Neuronal stem cell (in vitro differentiated cells): ENCODE results near the gene PGPEP1.

Experiments used
- DNase-seq: peaks from one replicate; pipeline ENCODE4 v3.0.0-alpha.2; 2013; ENCODE audit warnings: low spot score
- H2AFZ ChIP-seq: one replicate; pipeline ENCODE4 v1.6.1; 2013; ENCODE audit warnings: mild to moderate bottlenecking, low read length, inconsistent platforms
- H2AK5ac ChIP-seq: 2 replicates; pipeline ENCODE4 v1.6.1; 2013; ENCODE audit warnings: low read depth, mild to moderate bottlenecking, inconsistent platforms, low read length, moderate library complexity, mixed read lengths
- H2BK120ac ChIP-seq: 2 replicates; pipeline ENCODE4 v1.6.1; 2013; ENCODE audit warnings: low read depth, mild to moderate bottlenecking, inconsistent platforms, low read length, moderate library complexity, mixed read lengths
- H2BK12ac ChIP-seq: one replicate; pipeline ENCODE4 v1.6.1; 2013; ENCODE audit warnings: low read length, inconsistent platforms
- H2BK15ac ChIP-seq: 2 replicates; pipeline ENCODE4 v1.6.1; 2013; ENCODE audit warnings: mild to moderate bottlenecking, low read length, inconsistent platforms, mixed read lengths
- H2BK5ac ChIP-seq: one replicate; pipeline ENCODE4 v1.6.1; 2013; ENCODE audit warnings: inconsistent platforms, mild to moderate bottlenecking, low read length, moderate library complexity
- H3K14ac ChIP-seq: one replicate; pipeline ENCODE4 v1.6.1; 2013; ENCODE audit warnings: low read length, inconsistent platforms
- H3K18ac ChIP-seq: 2 replicates; pipeline ENCODE4 v1.6.1; 2013; ENCODE audit warnings: low read length, inconsistent platforms
- H3K23ac ChIP-seq: 2 replicates; pipeline ENCODE4 v1.6.1; 2013; ENCODE audit warnings: low read depth, mild to moderate bottlenecking, mixed read lengths, low read length, inconsistent platforms; ENCODE audit not compliant: poor library complexity
- H3K27ac ChIP-seq: replicated peaks from 3 replicates; pipeline ENCODE4 v1.5.1; 2013; ENCODE audit warnings: low read length, inconsistent platforms
- H3K27me3 ChIP-seq, 3 experiments: 2 replicates each; pipeline ENCODE4 v1.6.1; 2013; ENCODE audit warnings: low read length in 3 of 3, mild to moderate bottlenecking in 2 of 3, inconsistent platforms in 1 of 3, low read depth in 1 of 3, mixed read lengths in 1 of 3, moderate library complexity in 1 of 3; ENCODE audit not compliant: control insufficient read depth in 3 of 3, insufficient read depth in 3 of 3
- H3K36me3 ChIP-seq, 2 donors: replicated peaks in 1 of 2; 2 replicates each; pipeline ENCODE4 v1.6.1; 2013; ENCODE audit warnings: low read length in 2 of 2; ENCODE audit not compliant: control insufficient read depth in 2 of 2, insufficient read depth in 2 of 2
- H3K4ac ChIP-seq: 2 replicates; pipeline ENCODE4 v1.6.1; 2013; ENCODE audit warnings: inconsistent platforms, mild to moderate bottlenecking, low read length, moderate library complexity
- H3K4me1 ChIP-seq, 2 donors: 1 replicate in 1 of 2; 2 replicates in 1 of 2; pipeline ENCODE4 v1.6.1; 2013; ENCODE audit warnings: low read length in 2 of 2, low read depth in 1 of 2; ENCODE audit not compliant: control insufficient read depth in 2 of 2, insufficient read depth in 1 of 2
- H3K4me2 ChIP-seq: one replicate; pipeline ENCODE4 v1.6.1; 2013; ENCODE audit warnings: mild to moderate bottlenecking, low read length, inconsistent platforms; ENCODE audit not compliant: insufficient read depth, poor library complexity, severe bottlenecking
- H3K4me3 ChIP-seq, 2 donors: 2 replicates each; pipeline ENCODE4 v1.5.1; 2013; ENCODE audit warnings: low read length in 2 of 2, mild to moderate bottlenecking in 2 of 2, inconsistent platforms in 1 of 2, moderate library complexity in 1 of 2
- H3K79me1 ChIP-seq: one replicate; pipeline ENCODE4 v1.6.1; 2013; ENCODE audit warnings: low read depth, mild to moderate bottlenecking, inconsistent platforms, low read length, moderate library complexity
- H3K9ac ChIP-seq: one replicate; pipeline ENCODE4 v1.6.1; 2013; ENCODE audit warnings: mild to moderate bottlenecking, low read depth, low read length, inconsistent platforms; ENCODE audit not compliant: poor library complexity
- H3K9me3 ChIP-seq, 2 donors: replicated peaks in 1 of 2; 2 replicates each; pipeline versions ENCODE3 to v1.6.1; 2013; ENCODE audit warnings: low read length in 2 of 2, mild to moderate bottlenecking in 2 of 2, inconsistent platforms in 1 of 2, low read depth in 1 of 2, mixed read lengths in 1 of 2, moderate library complexity in 1 of 2; ENCODE audit not compliant: control insufficient read depth in 2 of 2, insufficient read depth in 1 of 2
- H4K8ac ChIP-seq: one replicate; pipeline ENCODE4 v1.6.1; 2013; ENCODE audit warnings: low read depth, mild to moderate bottlenecking, inconsistent platforms, low read length, moderate library complexity
- H4K91ac ChIP-seq: one replicate; pipeline ENCODE4 v1.6.1; 2013; ENCODE audit warnings: low read length, low read depth, mild to moderate bottlenecking, inconsistent platforms; ENCODE audit not compliant: poor library complexity
- WGBS, 2 donors: extraction: QIAGEN DNeasy Blood & Tissue Kit; methylation state at CpG; one replicate each; pipeline ENCODE4 v1.1.7; 2013; ENCODE audit warnings: missing lambda C conversion rate in 2 of 2, mixed read lengths in 1 of 2; ENCODE audit not compliant: insufficient read length in 2 of 2, insufficient replicate concordance in 1 of 2; ENCODE audit errors: extremely low coverage in 2 of 2; 5-methylcytosine and 5-hydroxymethylcytosine counted together

The PGPEP1 gene

GRCh38 chr19:18292462-18292809 is 48.0 kb upstream of the PGPEP1 start:
- Histone ChIP-seq H3K9me3 (no peaks in the 10 kb centered on the region), H3K4me2 (peak overlapping the region; percentile 90), H3K4me1 (peaks cover 28 to 32% of the 10 kb centered on the region in 2 donors), H3K36me3 (no peaks in the 10 kb centered on the region), H2AK5ac (peak overlapping the region; percentile 72), H3K23ac (peak overlapping the region; percentile 32), H3K14ac (peak overlapping the region; percentile 32), H4K8ac (no peak overlapping the region), H2BK15ac (peak overlapping the region; percentile 53), H3K27ac (peak overlapping the region; percentile 92), H3K4ac (no peak overlapping the region), H4K91ac (no peak overlapping the region), H3K4me3 (peak overlapping the region; percentile 82 to 85), H2BK5ac (peak overlapping the region; percentile 99), H3K18ac (peak overlapping the region; percentile 99), H3K27me3 (peaks cover 0 to 2% (median 0%) of the 10 kb centered on the region in 3 experiments), H3K9ac (peak overlapping the region; percentile 80), H3K79me1 (no peaks in the 10 kb centered on the region), H2BK120ac (peak overlapping the region; percentile 93), H2AFZ (peak overlapping the region; percentile 89), H2BK12ac (no peak overlapping the region)
- no peak for DNase-seq
- WGBS, 2 donors, result no CpG with 5 or more reads among the region's 20 CpGs

- Histone ChIP-seq H2AK5ac (peak overlapping the region; percentile 23), H2BK15ac (no peak overlapping the region), H3K14ac (no peak overlapping the region), H3K4me3 (peak overlapping the region; percentile 82 to 85), H3K4me2 (peak overlapping the region; percentile 90), H3K18ac (peak overlapping the region; percentile 70), H3K4ac (peak overlapping the region; percentile 1), H2BK120ac (peak overlapping the region; percentile 93), H4K8ac (no peak overlapping the region), H3K27ac (peak overlapping the region; percentile 33), H4K91ac (no peak overlapping the region), H3K27me3 (peaks cover 0 to 2% (median 0%) of the 10 kb centered on the region in 3 experiments), H3K79me1 (no peaks in the 10 kb centered on the region), H3K9me3 (no peaks in the 10 kb centered on the region), H2BK5ac (peak overlapping the region; percentile 99), H3K9ac (no peak overlapping the region), H3K23ac (peak overlapping the region; percentile 32), H2BK12ac (peak overlapping the region; percentile 33), H2AFZ (peak overlapping the region; percentile 89), H3K4me1 (peaks cover 26 to 27% of the 10 kb centered on the region in 2 donors), H3K36me3 (no peaks in the 10 kb centered on the region)
- no CpG with 5 or more reads among the region's 31 CpGs for WGBS, 2 donors
- peak; percentile 82 for DNase-seq
Measured at GRCh38 chr19:18292810-18293641, 47.4 kb upstream of the PGPEP1 start.

GRCh38 chr19:18293642-18294466 is 46.5 kb upstream of the PGPEP1 start:
- DNase-seq, result no peak
- H2BK5ac ChIP-seq, result peak overlapping the region; percentile 71
- peak overlapping the region; percentile 48 for H2BK120ac ChIP-seq
- no peak overlapping the region for H3K4me2 ChIP-seq
- peak overlapping the region; percentile 99 for H2BK15ac ChIP-seq
- peak overlapping the region; percentile 89 for H2AFZ ChIP-seq
- no peak overlapping the region for H4K8ac ChIP-seq
- no peak overlapping the region for H4K91ac ChIP-seq
- WGBS, 2 donors, result no CpG with 5 or more reads among the region's 18 CpGs
- peak overlapping the region; percentile 73 for H3K23ac ChIP-seq
- H3K4me3 ChIP-seq, result no peak overlapping the region
- no peaks in the 10 kb centered on the region for H3K79me1 ChIP-seq
- H2BK12ac ChIP-seq, result peak overlapping the region; percentile 33
- peak overlapping the region; percentile 44 for H3K9ac ChIP-seq
- H3K9me3 ChIP-seq, result no peaks in the 10 kb centered on the region
- H3K18ac ChIP-seq, result peak overlapping the region; percentile 95
- peak overlapping the region; percentile 33 for H3K27ac ChIP-seq
- peak overlapping the region; percentile 8 for H3K4ac ChIP-seq
- peaks cover 0 to 2% (median 0%) of the 10 kb centered on the region in 3 experiments for H3K27me3 ChIP-seq
- H2AK5ac ChIP-seq, result peak overlapping the region; percentile 99
- H3K4me1 ChIP-seq, result peaks cover 22 to 25% of the 10 kb centered on the region in 2 donors
- H3K36me3 ChIP-seq, result no peaks in the 10 kb centered on the region
- H3K14ac ChIP-seq, result peak overlapping the region; percentile 89
